Measurements from ENCODE around the gene RGS14.
A peak's percentile ranks its signal among the peaks of the same experiment; 100 is the strongest.

RGS14 gene, protein sequence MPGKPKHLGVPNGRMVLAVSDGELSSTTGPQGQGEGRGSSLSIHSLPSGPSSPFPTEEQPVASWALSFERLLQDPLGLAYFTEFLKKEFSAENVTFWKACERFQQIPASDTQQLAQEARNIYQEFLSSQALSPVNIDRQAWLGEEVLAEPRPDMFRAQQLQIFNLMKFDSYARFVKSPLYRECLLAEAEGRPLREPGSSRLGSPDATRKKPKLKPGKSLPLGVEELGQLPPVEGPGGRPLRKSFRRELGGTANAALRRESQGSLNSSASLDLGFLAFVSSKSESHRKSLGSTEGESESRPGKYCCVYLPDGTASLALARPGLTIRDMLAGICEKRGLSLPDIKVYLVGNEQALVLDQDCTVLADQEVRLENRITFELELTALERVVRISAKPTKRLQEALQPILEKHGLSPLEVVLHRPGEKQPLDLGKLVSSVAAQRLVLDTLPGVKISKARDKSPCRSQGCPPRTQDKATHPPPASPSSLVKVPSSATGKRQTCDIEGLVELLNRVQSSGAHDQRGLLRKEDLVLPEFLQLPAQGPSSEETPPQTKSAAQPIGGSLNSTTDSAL

DNA sequence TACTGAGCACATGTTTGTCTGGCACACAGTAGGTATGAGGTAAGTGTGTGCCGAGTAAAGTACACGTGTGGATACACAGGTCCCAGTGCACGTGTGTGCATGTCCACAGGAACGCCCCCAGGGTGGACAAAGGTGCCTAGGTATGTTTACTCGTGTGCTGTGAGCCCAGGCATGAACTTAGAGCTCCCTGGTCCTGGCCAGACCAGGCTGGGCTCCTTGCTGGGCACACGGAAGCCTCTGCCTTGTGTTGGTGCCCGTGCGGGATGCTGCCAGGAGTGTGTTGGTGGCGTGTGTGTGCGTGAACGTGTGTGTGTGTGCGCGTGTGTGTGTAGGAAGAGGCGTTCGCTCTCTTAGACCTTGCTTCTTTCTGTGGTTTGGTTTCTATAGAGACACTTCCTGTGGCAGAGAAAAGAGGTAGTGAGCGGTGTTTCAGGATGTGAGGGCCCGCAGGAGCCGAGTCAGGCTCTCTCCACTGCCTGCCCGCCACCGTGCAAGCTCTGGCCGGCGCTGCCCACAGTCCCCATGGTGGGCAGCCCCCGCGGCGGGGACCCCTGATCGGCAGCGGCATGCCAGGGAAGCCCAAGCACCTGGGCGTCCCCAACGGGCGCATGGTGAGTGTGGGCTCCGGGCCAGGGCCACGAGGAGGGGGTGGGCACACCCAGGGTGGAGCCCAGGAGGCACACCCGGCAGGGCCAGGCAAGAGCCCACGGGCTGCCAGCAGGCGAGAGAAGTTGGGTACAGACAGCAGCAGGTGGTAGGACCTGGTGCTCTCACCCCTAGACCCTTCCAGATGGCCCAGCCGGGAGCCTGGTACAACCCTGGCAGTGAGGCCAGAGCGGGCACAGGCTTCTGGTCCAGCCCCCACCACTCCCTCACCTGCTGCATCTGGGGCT is at the start of gene RGS14:
TSS of gene RGS14 (plus strand) at position 466 of the 893 bp plus-strand sequence. CDS start at position 567, 101 bp downstream.
- DNase-seq: peak; percentile 61

DNA sequence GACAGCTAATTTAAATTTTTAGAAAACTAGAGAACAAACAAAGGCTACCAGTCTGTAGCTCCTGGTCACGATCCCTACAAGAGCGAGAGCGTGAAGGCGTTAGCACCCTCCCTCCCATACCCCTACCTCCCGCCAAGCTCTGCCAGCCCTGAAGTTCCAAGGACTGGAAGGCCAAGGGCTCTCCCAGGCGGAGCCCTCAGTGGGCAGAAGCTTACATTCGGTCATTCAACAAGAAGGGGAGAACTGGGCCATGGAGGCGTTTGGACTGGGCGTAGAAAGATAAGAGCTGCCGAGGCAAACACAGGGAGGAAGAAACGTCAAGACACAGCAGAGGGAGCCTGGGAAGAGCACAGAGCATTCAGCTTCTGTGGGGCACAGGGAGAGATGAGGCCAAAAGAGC is 49.0 kb upstream of the RGS14 start:
- DNase-seq: no peak

DNA sequence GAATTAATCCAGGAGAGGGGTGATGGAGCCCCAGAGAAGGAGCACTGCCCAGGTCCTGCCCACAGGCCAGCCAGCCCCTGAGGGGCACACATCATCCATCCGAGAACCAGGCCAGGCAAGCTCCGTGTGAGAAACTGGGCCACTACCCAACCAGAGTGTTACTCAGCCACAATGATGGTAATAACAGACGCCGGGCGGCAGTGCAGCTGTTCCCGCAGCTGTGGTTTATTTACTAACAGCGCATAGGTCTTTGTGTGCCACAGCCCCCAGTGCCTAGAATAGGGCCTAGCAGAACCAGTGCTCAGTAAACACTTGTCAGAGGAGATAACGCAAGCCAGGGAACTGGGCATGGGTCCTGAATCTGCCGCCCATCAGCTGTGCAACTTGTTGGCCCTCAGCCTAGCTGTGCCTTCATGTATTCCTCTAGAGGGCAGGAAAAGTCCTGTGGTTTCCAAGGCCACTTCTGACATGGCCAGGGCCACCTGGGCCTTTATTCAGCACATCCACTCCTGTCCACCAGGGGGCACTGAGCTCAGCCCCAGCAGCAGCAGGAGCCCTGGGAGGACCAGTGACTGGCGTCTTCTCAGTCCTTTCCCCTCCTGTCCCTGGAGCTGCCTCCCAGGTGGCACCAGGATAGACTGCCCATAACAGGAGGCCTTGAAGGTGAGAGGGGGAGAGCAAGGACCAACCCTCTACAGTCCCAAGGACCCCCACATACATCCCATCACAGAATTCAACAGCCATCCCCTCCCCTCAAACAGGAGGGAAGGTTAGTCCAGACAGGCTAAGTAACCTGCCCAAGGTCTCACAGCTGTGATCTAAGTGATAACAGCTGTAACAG is 48.2 kb upstream of the RGS14 start:
- peak; percentile 70 for DNase-seq

DNA sequence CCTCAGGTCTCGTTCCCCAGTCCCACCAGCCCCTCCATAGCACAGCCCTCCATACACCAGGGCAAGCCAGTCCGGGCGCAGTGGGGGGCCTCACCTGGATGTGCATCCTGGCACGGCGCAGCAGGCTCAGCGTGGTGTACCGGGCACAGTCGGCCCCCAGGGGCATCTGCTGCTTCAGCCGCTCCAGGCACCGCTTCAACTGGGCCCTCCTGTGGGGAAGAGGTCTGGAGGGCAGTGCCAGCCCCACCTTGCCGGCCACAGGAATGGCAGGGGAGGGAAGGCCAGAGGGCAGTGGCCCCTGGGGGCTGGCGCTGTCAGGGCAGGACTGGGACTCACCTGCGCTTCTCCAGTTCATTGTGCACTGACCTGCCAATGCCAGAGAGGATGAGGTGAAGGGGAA is 47.4 kb upstream of the RGS14 start:
- no peak for DNase-seq

DNA sequence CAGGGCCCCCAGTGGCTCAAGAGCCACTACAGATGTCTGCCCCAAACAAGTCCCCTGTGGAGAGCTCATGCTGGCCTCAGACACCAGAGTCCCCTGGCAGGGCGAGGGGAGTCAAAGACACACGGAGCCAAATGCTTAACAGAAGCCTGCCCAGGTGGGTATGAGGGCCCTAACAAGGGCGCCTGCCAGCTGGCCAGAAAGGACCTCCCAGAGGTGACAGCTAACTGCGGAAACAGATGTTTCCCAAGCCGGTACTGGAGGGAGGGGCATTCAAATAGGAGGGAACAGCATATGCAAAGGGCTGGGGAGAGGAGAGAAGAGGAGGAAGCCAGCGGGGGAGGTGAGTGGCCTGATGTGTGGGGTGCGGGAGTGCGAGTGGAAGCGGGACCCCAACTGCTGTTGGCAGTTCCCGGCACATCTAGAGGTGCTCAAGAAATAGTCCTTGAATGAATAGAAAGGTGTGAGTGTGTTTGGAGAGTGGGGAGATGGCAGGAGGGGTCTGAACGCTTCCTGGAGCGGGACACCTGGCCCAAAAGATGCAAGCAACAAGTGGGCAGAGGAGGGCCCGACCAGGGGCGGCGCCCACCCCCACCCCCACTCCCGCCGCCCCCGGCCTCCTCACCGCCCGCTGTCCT is 46.9 kb upstream of the RGS14 start:
- no peak for DNase-seq

DNA sequence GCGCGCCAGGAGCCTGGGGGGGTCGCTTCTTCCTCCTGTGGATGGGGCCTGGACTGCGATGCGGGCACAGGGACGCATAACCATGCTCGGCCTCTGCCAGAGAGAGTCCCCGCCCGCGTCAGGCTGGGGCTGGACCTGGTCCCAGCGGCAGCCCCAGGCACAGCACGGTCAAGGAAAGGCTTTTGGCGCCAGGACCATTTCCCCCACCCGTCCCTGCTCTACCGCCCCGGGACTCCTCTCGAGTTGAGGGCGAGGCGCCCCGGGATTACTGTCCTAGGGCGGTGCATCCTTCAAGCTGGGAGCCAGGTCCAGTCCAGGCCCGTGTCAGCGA is 46.4 kb upstream of the RGS14 start:
- DNase-seq: no peak

DNA sequence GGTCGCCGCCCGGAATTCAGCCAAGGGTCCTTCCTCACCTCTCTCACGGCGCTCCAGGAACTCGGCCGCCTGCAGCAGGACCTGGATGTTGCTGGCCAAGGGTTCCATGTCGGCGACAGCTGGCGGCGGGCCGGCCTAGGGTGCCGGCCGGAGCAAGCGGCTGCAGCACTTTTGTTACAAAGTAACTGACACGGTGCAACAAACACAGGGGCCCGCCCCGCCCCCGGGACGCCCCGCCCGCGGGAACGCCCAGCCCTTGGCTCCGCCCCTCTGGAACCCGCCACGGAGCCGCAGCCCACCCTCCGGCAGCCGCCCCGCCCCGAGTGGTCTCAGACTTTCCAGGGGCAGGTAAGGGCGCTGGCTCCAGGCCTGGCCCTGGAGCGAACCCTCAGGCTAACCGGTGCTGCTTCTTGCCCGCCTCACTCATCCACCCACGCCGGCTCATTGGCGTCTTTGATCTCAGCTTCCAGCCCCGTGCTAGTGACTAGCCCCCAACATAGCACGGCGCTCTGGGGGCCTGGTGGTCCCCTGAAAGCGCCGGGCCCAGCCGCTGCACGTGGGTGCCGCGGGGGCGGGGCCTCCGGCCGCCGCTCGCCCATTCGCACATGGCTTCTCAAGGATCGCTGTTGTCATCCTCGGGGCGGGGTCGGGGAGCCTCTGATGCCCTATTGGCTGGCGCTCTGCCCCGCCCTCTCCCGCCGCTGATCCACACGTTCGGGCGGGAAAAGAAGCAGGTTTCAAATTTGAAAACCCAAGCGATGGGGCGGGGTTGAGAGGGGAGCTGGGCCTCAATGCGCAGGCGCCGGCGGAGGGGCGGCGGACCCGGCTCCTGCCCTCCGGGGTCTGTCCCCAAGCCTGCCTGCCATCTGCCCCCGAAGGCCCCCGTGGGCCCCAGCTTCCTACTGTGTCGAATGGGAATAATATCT is 45.7 kb upstream of the RGS14 start, which contains the start of gene MXD3:
TSS of gene MXD3 (minus strand) at position 176 of the 926 bp plus-strand sequence. CDS start at position 108, 68 bp downstream.
- peak; percentile 94 for DNase-seq

DNA sequence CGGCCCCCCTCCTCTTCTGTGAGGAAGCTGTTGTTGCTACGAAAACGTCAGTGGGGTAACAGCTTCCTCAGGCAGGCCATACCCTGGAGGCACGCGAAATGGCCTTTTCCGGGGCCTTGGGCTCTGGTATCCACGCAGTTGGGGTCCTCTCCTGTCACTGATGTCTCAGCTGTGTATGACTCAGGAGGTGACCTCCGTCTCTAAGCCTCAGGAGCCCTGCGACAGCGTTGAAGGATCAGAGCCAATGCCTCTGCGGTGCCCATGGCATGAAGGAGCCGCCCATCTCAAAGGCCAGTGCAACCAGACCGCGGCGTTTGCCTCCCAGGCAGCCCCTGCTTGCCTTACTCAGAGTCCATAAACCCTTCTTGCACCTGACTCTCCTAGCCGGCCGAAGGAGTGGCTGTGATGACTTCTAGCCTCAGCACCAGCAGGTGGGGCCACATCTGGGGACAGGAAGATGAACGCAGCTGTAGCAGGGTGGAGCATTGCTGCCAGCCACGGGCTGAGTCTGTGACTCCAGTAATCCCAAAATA is 45.0 kb upstream of the RGS14 start:
- peak; percentile 47 for DNase-seq

DNA sequence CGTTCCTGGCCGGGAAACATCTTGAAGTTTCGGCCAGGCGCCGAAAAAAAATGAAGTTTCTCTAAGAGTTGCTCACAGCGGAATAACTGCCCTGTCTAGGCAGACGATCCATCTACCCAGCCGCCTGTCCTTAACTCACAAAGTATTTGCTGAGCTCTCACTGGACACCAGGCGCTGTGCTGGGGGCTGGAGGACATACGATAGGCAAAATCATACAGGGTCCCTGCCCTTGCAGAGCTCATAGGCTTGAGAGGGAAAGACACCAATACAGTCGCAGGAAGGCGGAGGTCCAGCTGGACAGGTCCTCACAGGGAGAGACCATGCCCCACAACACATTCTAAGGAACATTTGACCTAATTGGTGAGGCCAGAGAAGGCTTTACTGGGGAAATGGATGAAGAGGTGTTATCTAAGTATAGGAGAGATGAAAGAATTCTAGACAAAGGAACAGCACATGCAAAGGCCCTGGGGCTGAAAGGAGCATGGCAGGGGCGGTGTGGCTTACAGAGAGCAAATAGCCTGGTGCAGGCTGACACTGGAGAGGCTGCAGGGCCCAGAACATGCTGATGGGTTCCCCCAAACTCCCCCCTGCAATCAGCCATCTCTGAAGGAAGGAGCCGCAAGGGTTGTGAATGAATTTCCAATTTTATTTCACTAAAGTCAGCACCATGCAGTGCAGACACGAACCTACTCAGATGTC is 44.0 kb upstream of the RGS14 start:
- no peak for DNase-seq

DNA sequence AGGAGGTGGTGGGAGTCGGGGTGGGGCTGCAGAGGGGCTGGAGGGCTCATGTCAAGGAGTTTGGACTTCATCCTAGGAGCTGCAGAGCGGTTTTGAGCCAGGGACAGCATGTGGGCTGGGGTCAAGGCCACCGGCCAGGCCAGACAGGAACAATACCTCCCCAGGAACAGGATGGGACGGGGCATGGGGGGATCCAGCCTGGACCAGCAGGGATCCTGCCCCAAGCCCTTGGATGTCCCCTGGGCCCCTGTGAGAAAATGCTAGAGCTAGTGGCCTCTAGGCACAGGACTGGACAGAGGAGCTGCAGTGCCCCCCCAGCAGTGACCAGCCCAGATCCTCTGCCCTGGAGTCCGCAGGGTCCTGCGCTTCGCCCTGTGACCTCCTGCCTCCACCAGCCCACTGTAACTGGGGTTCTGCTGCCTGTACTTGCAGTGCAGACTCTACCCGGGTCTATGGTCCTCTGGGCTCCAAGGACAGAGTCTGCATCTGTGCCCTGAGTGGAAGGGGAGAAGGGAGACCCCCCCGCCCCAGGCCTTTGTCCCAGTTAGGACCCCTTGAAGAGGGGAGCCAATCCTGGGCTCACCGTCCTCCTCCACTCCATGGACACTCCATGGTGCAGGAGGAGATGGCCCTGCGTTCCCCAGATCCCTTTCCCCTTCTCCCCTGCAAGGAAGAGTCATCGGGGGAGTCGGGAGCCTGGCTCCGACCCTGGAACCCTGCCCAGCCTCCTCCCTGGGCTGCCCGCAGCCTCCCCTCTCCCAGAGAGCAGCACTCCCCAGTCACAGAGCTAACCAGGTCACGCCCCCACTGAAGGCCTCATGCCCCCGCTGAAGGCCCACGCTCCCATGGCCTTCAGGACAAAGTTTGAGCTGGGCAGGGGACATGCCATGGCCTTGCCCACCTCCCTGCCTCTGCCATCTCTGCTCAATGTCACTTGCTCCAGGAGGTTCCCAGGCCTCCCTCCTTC is 43.1 kb upstream of the RGS14 start:
- DNase-seq: no peak

DNA sequence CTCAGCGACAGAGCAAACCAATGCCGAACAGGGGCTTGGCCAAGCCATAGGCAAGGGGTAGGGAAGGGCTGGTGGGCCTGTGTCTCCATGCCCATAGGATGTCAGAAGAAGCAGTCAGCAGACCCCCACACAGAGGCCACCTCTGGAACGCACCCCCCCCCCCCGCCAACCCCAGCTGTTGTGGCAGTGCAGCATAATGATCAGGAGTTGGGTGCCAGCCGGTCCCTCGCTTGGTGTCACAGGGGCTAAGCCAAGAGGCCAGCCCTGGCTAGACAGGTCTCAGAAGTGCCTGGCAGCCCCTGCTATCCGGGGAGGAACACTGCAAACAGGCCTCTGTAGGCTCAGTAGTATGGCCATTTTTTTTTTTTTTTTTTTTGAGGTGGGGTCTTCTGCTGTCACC is 42.3 kb upstream of the RGS14 start:
- DNase-seq: no peak

DNA sequence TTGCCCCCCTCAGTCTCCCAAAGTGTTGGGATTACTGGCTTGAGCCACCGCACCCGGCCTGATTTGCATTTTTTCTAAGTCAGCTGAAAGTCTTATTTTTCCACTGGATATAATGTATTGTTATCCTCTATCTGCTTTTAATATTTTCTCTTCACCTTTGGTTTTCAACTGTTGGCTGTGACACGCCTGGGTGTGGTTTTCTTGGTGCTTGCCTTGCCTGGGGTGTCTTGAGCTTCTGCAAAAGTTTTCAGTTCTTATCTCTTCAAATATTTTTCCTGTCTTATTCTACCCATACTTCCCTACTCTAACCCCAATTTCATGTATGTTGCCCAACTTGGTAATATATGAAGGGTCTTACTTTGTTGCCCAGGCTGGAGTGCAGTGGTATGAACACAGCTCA is 41.7 kb upstream of the RGS14 start:
- DNase-seq: no peak

DNA sequence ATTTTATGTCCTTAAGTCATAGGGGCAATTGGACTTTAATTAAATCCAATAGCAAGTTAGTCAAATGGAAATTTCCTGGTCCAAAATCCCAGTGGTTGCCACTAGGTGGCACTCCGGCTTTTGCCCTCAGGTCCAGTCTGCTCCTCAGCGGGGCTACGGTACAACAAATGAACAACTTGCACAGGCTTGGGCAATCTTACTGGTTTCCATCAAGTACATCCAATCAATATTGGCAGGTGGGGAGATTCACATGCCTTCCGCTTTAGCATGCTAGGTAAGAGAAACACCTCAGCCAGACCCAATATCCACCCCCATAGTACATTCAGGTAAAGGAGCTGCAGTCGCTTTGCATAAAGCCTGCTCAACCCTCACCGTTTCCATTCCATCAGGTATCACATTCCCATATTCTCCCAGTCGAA is 39.8 kb upstream of the RGS14 start:
- DNase-seq: peak; percentile 69

DNA sequence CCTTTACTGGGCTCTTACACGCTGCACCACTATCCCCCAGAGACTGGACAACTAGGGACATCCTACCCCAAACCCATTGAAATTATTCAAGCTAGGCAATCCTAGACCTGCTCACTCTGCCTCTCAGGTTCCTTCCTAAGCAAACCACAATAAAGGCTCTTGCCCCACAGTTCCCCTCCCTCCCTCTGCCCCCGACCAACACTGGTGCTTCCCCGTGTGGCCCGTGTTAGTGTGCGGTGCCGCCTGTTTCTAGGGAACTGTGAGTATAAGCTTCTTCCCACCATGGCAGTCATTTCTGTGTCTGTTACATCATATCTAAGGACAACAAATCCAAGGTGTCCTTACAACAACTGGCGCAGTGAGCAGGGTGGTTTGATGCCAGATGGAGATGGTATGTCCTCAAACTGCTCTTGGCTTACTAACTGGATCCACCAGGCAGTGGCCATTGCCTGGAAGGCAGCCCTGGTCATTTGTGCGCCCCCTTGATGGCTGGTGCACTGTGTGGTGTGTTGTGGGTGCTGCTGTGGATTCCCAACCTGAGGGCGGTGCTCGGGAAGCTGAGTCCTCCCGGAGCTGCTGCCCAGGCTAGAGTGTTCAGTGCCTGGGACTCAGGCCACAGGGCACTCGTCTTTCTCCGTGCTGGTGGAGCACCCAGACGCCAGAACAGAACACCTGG is 37.7 kb upstream of the RGS14 start:
- no peak for DNase-seq

DNA sequence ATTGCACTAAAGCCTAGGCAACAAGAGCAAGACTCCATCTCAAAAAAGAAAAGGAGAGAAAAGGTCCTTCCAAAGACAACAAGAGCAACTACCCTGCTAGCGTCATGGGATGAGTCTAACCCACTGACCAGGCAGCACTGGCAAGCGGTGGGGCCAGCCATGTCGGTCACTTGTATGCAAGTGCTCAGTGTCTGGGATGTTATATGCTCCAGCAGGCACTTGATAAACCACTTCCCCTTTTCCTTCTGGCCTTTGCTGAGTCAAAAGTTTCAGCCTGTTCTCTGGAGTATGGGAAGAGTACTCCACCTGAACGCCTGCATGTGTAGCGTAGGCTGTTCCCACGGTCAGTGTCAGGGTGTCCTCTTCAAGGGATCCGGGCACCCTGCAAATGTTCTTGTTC is 36.8 kb upstream of the RGS14 start:
- DNase-seq: no peak

DNA sequence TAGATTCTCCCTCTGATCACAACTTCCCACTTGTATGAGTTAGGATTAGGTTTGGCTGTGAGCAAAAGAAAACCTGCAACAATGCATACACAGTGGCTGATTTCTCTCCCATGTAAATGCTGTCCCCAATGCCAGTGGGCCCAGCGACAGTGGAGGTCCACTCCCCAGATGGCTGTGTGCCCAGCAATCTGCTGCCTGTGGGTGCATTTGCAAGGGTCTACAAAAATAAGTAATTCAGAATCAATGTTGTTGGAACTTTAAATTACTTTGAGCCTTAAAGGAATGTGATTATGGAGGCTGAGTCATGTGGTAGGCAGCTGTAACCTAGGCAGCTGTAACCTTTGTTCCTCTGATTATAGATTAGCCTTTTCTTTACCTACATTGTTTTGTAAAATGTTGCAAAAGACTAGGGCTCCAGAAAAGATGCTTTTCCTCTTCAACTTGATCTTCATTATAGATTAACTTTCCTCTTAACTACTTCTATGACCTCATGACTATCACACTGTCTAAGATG is 31.8 kb upstream of the RGS14 start:
- no peak for DNase-seq

DNA sequence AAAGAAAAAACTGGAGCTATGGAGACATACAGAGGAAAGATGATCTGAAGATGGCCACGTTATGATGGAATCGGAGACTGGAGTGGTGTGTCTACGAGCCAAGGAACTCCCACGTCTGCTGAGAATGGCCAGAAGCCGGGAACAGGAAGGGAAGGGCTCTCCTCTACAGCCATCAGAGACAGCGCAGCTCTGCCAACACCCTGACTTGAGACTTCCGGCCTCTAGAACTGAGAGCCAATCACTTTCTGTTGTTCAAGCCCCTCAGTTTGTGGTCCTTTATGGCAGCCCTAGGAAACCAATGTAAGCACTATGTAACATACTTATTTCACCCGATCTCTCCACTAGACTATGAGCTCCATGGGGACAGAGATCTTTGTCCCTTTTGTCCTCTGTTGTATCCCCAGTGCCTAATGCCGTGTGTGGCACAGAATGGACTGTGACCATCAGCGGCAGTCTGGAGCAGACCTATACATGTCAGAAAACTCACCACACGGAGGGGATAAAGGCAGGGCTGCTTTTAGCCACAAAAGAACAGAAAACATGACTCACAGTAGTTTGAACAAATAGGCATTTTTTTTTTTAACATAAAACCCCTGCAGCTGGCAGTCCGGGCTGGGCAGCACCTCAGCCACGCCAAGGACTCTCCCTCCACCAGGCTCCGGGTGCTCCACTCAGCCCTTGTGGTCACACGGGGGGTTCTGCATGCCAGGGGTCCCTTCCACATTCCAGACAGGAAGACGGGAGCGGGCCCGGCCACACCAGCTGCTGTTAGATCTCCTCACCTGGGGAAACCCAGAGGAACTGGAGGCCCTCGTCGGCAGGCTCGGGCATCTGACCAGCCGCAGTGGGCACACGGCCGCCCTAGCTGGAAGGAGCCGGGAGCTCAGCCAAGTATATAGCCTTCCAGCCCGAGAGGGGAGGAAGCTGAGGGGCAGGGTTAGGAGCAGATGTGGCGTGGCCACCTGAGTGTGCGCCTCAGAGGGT is 29.9 kb upstream of the RGS14 start:
- DNase-seq: no peak
